Spleen (tissue), 11 donors: Measurements from ENCODE around the gene EEF1AKMT4. TPM values are rescaled to one million over a fixed set of nuclear protein-coding genes. Genes with fewer than 3 reads are reported as not detected.

Source experiments
- DNase-seq: peaks from one replicate; pipeline ENCODE4 v3.0.0-alpha.2; 2020
- H3K27ac ChIP-seq, 8 donors: fragments of 200-600 bp; sonication (generic) in 7 of 8; 1 replicate in 4 of 8; 2 replicates in 4 of 8; pipeline versions ENCODE4 v1.5.0 to v1.8.0; 2016 to 2021; ENCODE audit warnings: inconsistent platforms in 4 of 8, mild to moderate bottlenecking in 4 of 8, moderate library complexity in 1 of 8
- H3K27me3 ChIP-seq, 7 donors: fragments of 200-600 bp; sonication (generic) in 6 of 7; replicated peaks in 1 of 7; 1 replicate in 4 of 7; 2 replicates in 3 of 7; pipeline versions ENCODE4 v1.5.0 to v1.8.0; 2016 to 2021; ENCODE audit warnings: inconsistent platforms in 3 of 7, mild to moderate bottlenecking in 1 of 7
- H3K36me3 ChIP-seq, 6 donors: fragments of 200-600 bp; sonication (generic) in 5 of 6; 1 replicate in 4 of 6; 2 replicates in 2 of 6; pipeline versions ENCODE4 v1.5.0 to v1.8.0; 2016 to 2021; ENCODE audit warnings: inconsistent platforms in 2 of 6
- H3K4me1 ChIP-seq, 6 donors: fragments of 200-600 bp; sonication (generic) in 5 of 6; 1 replicate in 3 of 6; 2 replicates in 3 of 6; pipeline versions ENCODE4 v1.5.0 to v1.8.0; 2016 to 2021; ENCODE audit warnings: inconsistent platforms in 3 of 6
- H3K4me3 ChIP-seq, 8 donors: fragments of 200-600 bp; sonication (generic) in 7 of 8; 1 replicate in 4 of 8; 2 replicates in 4 of 8; pipeline versions ENCODE4 v1.5.0 to v1.8.0; 2016 to 2021; ENCODE audit warnings: inconsistent platforms in 4 of 8, mild to moderate bottlenecking in 4 of 8, moderate library complexity in 2 of 8
- H3K9me3 ChIP-seq, 8 donors: fragments of 200-600 bp; sonication (generic) in 7 of 8; 1 replicate in 4 of 8; 2 replicates in 4 of 8; pipeline versions ENCODE4 v1.5.0 to v1.8.0; 2016 to 2021; ENCODE audit warnings: inconsistent platforms in 4 of 8
- CTCF ChIP-seq, 11 experiments: fragments of 200-600 bp in 7 of 11; fragments of 450-650 bp in 4 of 11; sonication (generic) in 4 of 11; IDR thresholded peaks in 8 of 11; conservative IDR thresholded peaks in 3 of 11; 1 replicate in 7 of 11; 2 replicates in 4 of 11; pipeline versions ENCODE4 v1.4.0 to v1.8.0; 2016 to 2021; ENCODE audit warnings: antibody characterized with exemption in 11 of 11, inconsistent platforms in 4 of 11, mild to moderate bottlenecking in 1 of 11
- POLR2A ChIP-seq, 3 donors: fragments of 450-650 bp; IDR thresholded peaks; one replicate each; pipeline ENCODE4 v1.5.1; 2017; ENCODE audit warnings: antibody characterized with exemption in 3 of 3, mild to moderate bottlenecking in 1 of 3
- POLR2AphosphoS5 ChIP-seq, 3 donors: sonication (generic); formaldehyde crosslinking; IDR thresholded peaks; one replicate each; pipeline ENCODE4 v1.5.1; 2017; ENCODE audit warnings: antibody characterized with exemption in 3 of 3
- WGBS, 5 donors: extraction: QIAGEN DNeasy Blood & Tissue Kit in 3 of 5; methylation state at CpG; one replicate each; pipeline versions ENCODE4 v1.1.5 to v1.1.7; 2013 to 2018; 5-methylcytosine and 5-hydroxymethylcytosine counted together
- intact Hi-C: fragments of 100-400 bp; cut with DNase I; formaldehyde crosslinking; loops from one replicate; pipeline ENCODE4 v1.15.0; 2023; ENCODE audit warnings: low total_unique reads
- polyA plus RNA-seq, 3 donors: library from polyadenylated mRNA; stranded (reverse); fragments of 200-250 nt; gene quantifications; one replicate each; pipeline ENCODE4 v1.2.1, GENCODE V29; 2013
- total RNA-seq, 7 donors: library from RNA; depleted of rRNA in 3 of 7; stranded (reverse); fragments of >200 nt in 3 of 7; fragmentation: NEBNext Ultra II Directional in 4 of 7; extraction: Animal tissue kit (Norgen Biotek cat#: 25700) in 4 of 7; gene quantifications; one replicate each; pipeline versions ENCODE4 v1.1.0 to v1.2.1, GENCODE V29; 2016 to 2021
- donor health status: healthy with polysubstance abuse.
- donor health status: DM: no; HTN: no; CAD: no; lungs with moderate emphysema.
- donor health status: DM: no; HTN: no; CAD: no.
- donor health status: Bipolar disorder and iron deficiency.
- donor health status: healthy.
- donor health status: DM: no; HTN: no; CAD: no.
- donor health status: DM: yes; HTN: yes; CAD: no.

Gene EEF1AKMT4
- total and polyA plus RNA-seq, 10 donors = 1.2 to 5.4 (median 3.1) TPM

- Histone ChIP-seq H3K27me3 (peaks cover 0 to 12% (median 0%) of the 10 kb centered on the region in 7 donors), H3K4me3 (no peak overlapping the region), H3K4me1 (peaks cover 0 to 13% (median 8%) of the 10 kb centered on the region in 6 donors), H3K36me3 (peaks cover 0 to 45% (median 35%) of the 10 kb centered on the region in 6 donors), H3K27ac (no peak overlapping the region), H3K9me3 (no peaks in the 10 kb centered on the region)
- DNase-seq = peak; percentile 54
- WGBS, 5 donors = 71 to 81% (median 77%) methylated on average over 2 to 4 of the region's 4 CpGs
- intact Hi-C loops = loop anchor here (10.0 kb wide), 1 partner anchor 86 kb away; the partner anchor contains the start of gene DVL3
- TF ChIP-seq CTCF (IDR thresholded peaks at IDR 0.05 in 8 of 11, conservative IDR thresholded peaks at IDR 0.05 in 3 of 11) (no peak), POLR2A (IDR thresholded peaks at IDR 0.05) (no peak), POLR2AphosphoS5 (IDR thresholded peaks at IDR 0.05) (no peak)
These were observed 8.9 kb upstream of the EEF1AKMT4 start for GRCh38 chr3:184240384-184241140.

- intact Hi-C loops = loop anchor here (10.0 kb wide), 1 partner anchor 86 kb away; the partner anchor contains the start of gene DVL3
These were observed 8.4 kb upstream of the EEF1AKMT4 start for GRCh38 chr3:184241141-184241446.

DNA sequence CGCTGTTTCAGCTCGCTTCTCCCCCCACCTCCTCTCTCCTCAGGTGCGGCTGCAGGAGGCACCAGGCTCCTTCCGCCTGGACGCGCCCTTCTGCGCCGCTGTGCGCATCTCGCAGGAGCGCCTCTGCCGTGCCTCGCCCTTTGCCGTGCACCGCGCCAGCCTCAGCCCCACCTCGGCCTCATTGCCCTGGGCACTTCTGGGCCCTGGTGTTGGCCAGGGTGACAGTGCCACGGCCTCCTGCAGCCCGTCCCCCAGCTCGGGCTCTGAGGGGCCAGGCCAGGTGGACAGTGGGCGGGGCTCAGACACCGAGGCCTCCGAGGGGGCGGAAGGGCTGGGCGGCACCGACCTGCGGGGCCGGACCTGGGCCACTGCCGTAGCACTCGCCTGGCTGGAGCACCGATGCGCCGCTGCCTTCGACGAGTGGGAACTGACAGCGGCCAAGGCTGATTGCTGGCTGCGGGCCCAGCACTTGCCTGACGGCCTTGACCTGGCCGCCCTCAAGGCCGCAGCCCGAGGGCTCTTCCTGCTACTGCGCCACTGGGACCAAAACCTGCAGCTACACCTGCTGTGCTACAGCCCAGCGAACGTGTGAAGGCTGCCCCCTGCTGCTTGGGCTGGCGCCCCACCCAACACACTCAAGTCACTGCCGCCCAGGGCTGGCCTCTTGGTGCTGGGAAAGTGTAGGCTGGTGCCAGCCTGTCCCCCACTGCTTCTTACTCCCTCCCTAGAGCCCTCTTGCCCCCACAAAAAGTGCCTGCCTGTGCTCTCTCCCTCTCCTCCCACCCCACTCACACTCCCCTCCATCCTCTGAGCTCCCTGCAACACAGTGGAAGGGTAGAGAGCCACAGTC is 7.8 kb upstream of the EEF1AKMT4 start:
- peak overlapping the region in 1 of 8 donors; percentile 17 for H3K4me3 ChIP-seq
- H3K27ac ChIP-seq = no peak overlapping the region
- WGBS, 5 donors = 40 to 61% (median 56%) methylated on average over 26 to 46 of the region's 46 CpGs
- intact Hi-C loops = loop anchor here (10.0 kb wide), 1 partner anchor 87 kb away; the partner anchor contains the start of gene DVL3
- peaks cover 0 to 19% (median 8%) of the 10 kb centered on the region in 6 donors for H3K4me1 ChIP-seq
- peak; percentile 80 for DNase-seq
- no peaks in the 10 kb centered on the region for H3K9me3 ChIP-seq
- peaks cover 0 to 51% (median 37%) of the 10 kb centered on the region in 6 donors for H3K36me3 ChIP-seq
- peaks cover 0 to 5% (median 0%) of the 10 kb centered on the region in 7 donors for H3K27me3 ChIP-seq
- no peak for TF ChIP-seq POLR2A (IDR thresholded peaks at IDR 0.05)
- peak in 9 of 11 experiments; percentile 22 to 68 (median 52) for TF ChIP-seq CTCF (IDR thresholded peaks at IDR 0.05 in 8 of 11, conservative IDR thresholded peaks at IDR 0.05 in 3 of 11)
- TF ChIP-seq POLR2AphosphoS5 (IDR thresholded peaks at IDR 0.05) = peak; percentile 33 to 78 (median 72)

More at GRCh38 chr3:184241141-184241446, 8.4 kb upstream of the EEF1AKMT4 start:
- peaks cover 0 to 10% (median 0%) of the 10 kb centered on the region in 7 donors for H3K27me3 ChIP-seq
- 51 to 83% (median 66%) methylated on average over 11 to 17 of the region's 17 CpGs for WGBS, 5 donors
- TF ChIP-seq CTCF (IDR thresholded peaks at IDR 0.05 in 8 of 11, conservative IDR thresholded peaks at IDR 0.05 in 3 of 11) = no peak
- no peak for TF ChIP-seq POLR2A (IDR thresholded peaks at IDR 0.05)
- TF ChIP-seq POLR2AphosphoS5 (IDR thresholded peaks at IDR 0.05) = no peak
- H3K4me1 ChIP-seq = peaks cover 0 to 14% (median 8%) of the 10 kb centered on the region in 6 donors
- H3K4me3 ChIP-seq = peak overlapping the region in 1 of 8 donors; percentile 17
- H3K9me3 ChIP-seq = no peaks in the 10 kb centered on the region
- H3K36me3 ChIP-seq = peaks cover 0 to 50% (median 37%) of the 10 kb centered on the region in 6 donors
- H3K27ac ChIP-seq = no peak overlapping the region
- peak; percentile 73 for DNase-seq
